HG03342 (cell line): ENCODE data around the gene CNTNAP1.
"Not testable (repeated sequence)": the region's sequence is repeated elsewhere in the genome, so short reads cannot be mapped to it uniquely, and the experiment has no call there.

Experiments
- ATAC-seq: cut with Tn5 transposase; IDR thresholded peaks from one replicate; pipeline ENCODE4 v1.9.1; 2021; ENCODE audit warnings: mild to moderate bottlenecking, moderate library complexity; ENCODE audit not compliant: unreplicated experiment

Gene CNTNAP1

DNA sequence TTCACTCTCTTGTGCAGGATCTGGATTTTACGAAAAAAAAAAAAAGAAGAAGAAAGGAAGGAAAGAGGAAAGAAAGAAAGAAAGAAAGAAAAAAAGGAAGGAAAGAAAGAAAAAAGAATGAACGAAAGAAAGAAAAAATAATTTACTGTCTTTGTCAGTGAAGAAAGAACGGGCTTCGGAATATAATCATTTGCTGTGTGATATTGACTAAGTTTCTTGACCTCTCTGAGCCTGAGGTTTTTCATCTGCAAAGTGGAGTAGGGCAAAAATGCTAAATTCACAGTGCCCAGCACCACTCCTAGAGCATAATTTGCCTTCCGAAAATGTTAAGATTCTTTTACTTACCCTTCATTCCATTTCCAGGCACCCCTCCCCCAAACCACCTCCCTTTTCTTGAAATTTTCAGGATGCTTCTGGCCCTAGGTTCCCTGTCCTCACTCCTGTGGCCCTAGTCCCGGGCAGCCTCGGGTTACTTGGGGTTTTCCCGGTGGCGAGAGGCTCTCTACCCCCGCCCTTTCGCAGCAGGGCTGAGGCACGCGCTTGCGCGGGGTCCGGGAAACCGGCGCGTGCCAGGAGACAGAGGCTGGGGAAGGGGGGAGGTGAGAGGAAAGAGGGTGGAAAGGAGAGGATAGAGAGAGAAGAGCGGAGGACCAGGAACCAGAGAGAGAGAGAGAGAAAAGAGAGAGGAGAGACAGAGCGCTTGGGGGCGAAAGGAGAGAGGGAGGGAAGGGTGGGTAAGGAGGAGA, at the start of gene CNTNAP1:
Gene CNTNAP1 (plus strand): TSS at position 556 of the 746 bp plus-strand sequence. CDS start 299 bp downstream, outside the sequence.
- ATAC-seq = no peak

DNA sequence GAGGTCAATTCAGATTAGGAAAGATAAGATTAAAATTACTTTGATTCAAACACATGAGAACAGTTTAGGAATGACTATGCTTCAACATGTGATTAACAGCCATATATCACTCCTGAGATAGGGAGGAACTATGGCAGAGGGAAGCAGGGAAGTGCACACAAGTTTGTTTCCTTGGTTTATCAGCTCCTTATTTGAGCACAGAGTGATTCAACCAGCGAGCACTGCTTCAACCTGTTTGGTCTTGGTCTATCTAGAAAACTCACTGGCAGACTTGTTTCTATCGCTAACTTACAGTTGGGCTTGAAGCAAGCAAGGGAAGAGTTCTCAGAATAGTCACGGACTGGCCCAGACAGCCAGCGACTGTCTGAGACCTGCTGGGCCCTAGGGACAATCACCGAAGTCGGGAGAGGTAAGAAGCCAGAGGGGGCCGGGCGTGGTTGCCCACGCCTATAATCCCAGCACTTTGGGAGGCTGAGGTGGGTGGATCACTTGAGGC, 49.3 kb upstream of the CNTNAP1 start:
- no peak for ATAC-seq

DNA sequence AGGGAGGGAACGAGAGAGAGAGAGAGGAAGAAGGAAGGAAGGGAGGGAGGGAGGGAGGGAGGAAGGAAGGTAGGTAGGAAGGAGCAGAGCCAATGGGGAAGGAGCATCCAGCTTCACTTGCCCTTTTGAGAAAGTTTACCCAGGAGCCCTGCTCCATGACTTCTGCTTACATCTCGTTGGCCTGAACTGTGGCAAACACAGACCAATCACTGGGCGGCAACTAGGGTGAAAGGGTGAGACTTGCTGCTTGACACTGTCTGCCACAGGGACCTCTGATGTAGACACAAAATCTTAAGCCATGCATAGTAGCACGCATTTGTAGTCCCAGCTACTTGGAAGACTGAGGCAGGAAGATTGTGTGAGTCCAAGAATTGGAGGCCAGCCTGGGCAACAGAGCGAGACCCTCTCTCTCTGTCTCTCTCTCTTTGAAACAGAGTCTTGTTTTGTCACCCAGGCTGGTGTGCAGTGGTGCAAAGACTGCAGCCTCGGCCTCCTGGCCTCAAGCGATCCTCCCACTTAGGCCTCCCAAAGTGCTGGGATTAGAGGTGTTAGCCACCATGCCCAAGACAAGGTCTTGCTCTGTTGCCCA, 42.7 kb upstream of the CNTNAP1 start:
- ATAC-seq = no peak

DNA sequence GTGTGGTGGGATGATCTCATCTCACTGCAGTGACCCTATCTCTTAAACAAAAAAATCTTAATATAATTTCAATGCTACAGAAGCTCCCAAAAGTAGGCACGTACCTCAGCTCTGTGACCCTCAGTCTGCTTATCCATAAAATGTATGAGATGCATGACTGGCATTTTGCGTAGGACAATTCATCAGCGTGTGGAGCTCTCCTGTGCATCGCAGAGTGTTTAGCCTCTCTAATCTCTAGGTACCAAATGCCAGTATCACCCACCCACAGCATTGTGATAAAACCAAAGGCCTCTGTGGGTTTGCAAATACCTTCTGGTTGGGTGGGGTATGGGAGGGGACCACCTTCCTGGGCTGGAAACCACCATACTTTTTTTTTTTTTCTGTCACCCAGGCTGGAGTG, 42.2 kb upstream of the CNTNAP1 start:
- ATAC-seq = no peak

DNA sequence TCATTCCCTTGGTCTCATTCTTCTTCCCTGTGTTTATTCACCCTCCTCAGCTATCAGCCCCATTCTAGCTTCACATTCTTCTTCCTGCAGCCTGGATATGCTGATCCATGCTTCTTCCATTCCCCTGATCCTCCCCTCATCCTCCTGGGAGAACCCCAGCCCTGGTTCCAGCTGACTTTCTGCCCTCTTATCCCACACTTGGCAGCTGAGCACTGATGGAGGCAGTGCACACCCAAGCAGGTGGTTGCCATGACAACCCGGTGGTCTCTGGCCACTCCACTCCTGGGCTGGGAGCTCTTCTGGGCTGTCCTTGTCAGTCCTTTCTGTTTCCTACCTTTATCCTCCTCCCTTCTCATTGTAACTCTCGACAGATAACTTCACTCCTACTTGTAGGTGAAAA, 40.0 kb upstream of the CNTNAP1 start:
- no peak for ATAC-seq

DNA sequence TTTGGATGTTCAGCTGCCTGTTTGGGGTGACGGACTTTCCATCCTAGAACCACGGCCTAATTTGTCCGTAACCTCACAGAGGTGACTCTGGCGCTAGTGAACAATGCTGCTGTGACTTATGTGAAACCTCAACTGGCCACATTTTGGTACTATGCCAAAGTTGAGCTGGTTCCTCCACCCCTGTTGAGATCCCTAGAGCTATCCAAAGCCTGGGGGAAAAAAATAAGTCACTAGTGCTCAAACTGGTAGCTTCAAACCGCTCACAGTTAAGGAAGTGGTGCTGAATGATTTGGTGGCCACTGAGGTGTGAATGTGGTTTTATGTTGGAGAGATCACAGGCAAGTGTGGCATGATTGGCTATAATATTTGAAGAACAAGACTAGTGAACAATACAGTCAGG, 34.6 kb upstream of the CNTNAP1 start:
- no peak for ATAC-seq

DNA sequence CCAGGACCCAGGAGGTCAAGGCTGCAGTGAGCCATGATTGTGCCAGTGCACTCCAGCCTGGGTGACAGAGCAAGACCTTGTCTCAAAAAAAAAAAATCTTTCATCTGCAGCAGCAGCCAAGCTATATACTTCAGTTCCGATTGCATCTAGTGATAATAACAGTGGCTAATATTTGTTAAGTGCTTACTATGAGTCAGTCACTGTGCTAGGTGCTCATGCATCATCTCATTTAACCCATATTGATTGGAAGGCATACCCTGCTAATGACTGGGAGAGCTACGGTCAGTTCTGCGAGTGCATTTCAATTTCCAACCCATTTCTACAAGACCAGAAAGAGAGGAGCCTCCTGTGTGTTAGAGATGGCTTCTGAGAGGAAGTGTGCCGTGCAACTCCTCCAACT, 30.9 kb upstream of the CNTNAP1 start:
- ATAC-seq = no peak

DNA sequence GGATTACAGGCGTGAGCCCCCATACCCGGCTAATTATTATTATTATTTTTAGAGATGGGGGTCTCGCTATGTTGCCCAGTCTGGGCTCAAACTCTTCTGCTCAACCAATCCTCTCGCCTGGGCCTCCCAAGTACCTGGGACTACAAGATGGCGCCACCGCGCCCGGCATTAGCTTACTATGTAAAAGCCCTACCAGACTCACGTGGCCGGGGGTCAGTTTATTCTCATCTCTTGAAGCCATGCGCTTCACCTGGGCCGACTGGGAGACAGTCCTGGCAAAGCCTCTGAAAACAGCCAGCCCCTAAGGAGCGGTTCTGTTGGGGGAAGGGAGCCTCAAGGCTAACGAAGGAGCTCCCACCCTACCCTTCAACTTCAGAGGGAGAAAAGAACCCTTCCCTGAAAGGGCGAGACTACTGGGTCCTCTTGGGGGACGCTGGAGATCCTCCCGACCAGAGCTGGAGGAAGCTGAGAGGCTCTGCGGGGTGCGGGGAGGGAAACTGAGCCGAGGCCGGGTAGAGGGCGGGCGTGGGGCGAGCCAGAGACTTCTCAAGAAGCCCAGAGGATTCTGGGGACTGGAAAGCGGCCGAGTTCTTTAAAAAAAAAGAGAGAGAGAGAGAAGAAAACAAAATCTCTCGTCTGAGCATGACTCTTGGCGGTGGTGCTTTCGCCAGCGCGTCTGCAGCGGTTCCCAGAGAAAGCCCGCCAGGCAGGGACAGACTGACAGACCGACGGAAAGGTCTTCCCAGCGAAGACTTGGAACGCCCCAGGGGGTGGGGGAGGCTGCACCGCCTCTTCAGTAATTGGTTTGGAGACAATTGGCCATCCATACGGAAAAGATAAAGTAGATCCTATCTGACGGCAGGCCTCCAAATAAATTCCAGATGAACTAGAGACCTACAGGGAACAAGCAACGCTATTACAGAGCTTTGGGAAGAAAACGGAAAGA, 28.9 kb upstream of the CNTNAP1 start:
- ATAC-seq = no peak

DNA sequence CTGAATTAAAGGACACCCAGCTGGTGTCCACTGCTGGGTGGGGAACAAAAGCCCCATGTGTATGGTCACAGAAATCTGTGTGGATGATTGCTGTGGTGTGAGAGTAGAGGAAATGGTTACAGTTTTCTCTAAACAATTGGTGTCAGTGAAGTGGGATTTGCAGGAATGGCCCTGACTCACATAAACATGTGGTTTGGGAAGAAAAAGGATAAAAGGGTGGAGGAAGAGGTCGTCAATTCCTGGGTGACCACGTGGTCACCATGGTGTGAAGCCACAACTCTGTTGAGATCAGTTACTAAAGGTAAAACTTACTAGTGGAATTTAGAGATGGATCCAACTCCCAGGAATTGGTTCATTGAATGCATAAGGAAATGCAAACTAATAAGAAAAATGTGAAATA, 26.8 kb upstream of the CNTNAP1 start:
- no peak for ATAC-seq

DNA sequence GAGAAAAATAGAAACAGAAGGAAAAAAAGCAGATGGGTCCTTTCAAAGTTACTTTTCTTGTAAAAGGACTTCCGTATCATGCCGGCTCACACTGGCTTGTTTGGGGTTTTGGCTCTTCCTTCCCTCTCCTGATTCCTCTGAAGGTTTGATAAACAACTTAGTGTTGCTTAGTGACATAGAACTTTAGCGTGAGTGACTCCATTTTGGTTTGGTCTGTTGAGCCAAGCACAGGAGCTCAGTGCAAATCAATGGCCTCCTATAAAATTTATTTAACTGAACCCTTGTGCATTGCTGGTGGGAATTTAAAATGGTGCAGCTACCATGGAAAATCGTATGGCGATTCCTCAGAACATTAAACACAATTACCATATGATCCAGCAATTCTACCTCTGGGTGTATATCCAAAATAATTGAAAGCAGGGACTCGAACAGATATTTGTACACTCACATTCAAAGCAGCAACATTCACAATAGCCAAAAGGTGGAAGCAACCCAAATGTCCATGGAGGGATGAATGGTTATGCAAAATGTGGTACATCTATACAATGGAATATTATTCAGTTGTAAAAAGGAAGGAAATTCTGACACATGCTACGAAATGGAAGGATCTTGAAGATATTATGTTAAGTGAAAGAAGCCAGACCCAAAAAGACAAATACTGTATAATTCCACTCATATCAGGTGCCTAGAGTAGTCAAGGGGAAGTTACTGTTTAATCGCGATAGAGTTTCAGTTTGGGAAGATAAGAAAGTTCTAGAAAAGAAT, 24.3 kb upstream of the CNTNAP1 start:
- no peak for ATAC-seq

DNA sequence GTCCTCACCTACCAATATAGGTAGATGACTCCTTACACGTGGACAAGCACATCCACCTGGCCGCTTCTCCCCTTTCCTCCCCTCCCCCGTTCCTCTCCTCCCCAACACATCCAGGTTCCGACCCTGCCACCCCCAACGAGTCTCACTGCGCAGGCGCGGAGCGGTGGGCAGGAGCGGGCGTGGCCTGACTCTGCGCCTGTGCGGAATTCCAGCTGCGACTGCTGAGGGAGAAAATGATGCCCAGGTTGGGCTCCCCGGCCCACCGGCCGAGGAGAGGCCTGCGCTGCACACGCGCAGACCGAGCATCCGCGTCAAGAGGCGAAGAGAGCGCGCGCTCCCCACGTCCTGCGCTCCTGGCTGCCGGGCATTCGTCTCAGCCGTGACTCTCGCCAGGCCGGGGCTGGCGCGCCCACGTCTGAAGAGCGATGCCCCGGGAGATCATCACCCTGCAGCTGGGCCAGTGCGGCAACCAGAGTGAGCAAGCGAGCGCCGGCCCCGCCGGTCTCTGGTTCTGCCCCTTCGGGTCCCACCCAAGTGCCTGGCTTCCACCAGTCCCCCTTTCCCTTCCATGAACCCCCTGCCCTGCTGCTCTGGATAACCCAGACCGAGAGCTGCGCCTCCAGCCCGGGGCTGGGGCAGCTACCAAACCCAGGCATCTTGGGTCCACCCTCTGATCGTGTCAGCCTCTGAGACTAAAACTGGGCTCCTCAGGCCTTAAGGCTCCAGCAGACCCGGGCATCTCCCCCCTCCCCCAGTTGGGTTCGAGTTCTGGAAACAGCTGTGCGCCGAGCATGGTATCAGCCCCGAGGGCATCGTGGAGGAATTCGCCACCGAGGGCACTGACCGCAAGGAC, 23.0 kb upstream of the CNTNAP1 start, which contains the start of gene TUBG2:
Gene TUBG2 (plus strand): TSS at position 206 of the 853 bp plus-strand sequence. CDS start 220 bp downstream, at position 426.
- ATAC-seq = no peak

DNA sequence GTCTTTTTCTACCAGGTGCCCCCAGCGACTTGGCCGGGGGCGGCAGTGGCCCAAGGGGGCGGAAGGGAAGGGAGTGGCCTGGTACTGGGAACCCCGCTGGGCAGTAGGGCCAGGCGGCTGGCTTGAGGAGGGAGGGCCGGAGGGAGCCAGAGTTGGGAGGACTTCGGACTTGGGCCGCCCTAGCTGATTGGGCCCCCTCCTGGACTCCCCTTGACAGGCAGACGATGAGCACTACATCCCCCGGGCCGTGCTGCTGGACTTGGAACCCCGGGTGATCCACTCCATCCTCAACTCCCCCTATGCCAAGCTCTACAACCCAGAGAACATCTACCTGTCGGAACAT, 22.4 kb upstream of the CNTNAP1 start:
- ATAC-seq = not testable (repeated sequence)

DNA sequence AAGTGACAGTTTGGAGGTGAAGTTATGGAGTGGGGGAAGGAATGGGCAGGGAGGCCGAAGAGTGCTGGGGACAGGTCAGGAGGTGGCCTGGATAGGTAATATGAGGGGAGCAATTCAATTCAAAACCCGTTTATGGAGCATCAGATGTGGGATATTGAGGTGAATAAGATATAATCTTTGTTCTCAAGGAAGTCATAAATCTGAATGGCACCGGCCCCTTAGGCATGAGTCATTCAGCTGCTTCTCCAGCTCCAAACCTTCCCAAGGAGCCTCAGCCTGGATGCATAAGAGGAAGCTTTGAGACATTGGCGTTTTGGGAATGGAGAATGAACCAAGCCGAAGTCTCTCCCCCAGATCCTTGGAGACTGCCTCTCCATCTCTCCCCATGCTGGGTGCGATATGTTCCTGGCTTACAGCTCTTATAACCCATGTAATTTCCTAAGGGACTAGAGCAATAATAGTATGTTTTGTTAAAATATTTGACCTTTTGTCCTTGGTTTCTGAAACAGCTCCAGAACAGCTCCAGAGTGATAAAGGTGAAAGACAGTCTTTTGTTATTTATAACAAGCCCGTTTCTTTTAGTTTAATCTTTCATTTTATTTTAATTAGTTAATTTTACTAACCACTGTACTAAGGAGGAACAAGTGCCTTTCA, 21.5 kb upstream of the CNTNAP1 start:
- ATAC-seq = no peak

DNA sequence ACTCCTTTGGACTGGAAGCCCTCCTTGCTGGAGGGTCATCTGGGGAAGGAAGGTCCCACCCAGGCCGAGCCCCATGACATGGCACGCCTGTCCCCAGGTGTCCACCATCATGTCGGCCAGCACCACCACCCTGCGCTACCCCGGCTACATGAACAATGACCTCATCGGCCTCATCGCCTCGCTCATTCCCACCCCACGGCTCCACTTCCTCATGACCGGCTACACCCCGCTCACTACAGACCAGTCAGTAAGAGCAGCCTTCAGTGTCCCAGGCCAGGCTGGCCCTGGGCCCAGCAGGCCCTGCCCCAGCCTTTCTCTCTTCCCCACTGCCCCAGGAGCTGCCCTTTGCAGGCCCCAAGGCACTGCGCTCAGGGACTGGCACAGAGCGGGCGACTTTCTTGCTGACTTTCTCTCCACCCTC, 16.7 kb upstream of the CNTNAP1 start:
- ATAC-seq = no peak

DNA sequence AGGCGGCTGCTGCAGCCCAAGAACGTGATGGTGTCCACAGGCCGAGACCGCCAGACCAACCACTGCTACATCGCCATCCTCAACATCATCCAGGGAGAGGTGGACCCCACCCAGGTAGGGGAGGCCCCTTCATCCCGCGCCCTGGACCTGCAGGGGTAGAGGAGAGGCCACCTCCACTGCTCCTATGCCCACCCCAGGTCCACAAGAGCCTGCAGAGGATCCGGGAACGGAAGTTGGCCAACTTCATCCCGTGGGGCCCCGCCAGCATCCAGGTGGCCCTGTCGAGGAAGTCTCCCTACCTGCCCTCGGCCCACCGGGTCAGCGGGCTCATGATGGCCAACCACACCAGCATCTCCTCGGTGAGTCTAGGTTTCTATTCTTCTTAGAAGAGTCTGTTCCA, 16.2 kb upstream of the CNTNAP1 start:
- not testable (repeated sequence) for ATAC-seq

DNA sequence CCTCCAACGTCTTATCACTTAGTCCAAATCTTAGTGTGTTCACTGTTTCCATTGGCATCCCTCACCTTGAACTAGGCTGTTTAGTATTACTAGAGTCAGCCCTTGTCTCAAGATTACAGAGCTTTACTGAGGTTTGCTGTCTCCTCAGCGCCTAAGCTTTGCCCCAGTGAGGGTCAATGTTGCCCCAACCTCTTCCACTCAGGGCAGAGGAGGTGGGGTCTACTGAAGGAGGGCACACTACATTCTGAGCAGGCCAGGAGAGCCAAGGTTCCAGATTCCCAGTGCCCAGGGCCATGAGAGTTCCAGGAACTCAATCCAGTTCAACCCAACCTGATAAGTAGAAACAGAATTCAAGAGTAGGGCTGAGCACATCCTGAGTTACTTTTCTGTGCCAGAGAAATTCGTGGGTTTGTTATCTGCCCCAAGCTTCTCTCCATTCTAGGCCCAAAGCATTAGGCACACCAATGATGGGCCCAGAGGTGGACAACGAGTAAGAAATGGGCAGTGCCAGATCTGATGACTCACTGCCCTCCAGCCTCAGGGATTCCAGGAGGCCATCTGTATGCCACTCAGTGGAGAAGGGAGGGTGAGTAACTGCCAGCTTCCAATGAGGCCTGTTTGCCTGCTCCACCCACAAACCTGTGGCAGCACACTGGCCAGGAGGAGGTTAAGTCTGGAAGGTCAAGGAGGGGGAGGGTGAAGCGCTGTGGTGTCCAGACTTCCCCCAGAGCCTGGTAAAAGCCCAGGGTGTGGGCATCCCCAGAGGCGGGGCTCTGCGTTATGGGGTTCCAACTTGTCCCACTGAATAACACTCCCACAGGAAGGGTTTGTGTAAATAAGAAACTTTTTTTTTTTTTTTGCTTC, 15.0 kb upstream of the CNTNAP1 start:
- no peak for ATAC-seq

DNA sequence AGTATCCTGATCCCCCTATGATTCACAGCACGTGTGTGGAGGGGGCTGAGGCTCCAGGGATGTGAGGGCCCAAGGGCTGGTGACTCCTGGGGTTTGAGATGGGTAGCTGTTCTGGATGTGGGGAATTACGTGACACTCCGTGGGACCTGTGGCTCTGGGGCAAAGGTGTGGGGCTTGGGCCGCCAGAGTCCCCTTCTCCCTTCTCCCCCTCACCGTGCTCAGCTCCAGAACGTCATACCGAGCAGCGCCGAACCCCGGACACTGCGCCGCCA, 12.7 kb upstream of the CNTNAP1 start:
- no peak for ATAC-seq

DNA sequence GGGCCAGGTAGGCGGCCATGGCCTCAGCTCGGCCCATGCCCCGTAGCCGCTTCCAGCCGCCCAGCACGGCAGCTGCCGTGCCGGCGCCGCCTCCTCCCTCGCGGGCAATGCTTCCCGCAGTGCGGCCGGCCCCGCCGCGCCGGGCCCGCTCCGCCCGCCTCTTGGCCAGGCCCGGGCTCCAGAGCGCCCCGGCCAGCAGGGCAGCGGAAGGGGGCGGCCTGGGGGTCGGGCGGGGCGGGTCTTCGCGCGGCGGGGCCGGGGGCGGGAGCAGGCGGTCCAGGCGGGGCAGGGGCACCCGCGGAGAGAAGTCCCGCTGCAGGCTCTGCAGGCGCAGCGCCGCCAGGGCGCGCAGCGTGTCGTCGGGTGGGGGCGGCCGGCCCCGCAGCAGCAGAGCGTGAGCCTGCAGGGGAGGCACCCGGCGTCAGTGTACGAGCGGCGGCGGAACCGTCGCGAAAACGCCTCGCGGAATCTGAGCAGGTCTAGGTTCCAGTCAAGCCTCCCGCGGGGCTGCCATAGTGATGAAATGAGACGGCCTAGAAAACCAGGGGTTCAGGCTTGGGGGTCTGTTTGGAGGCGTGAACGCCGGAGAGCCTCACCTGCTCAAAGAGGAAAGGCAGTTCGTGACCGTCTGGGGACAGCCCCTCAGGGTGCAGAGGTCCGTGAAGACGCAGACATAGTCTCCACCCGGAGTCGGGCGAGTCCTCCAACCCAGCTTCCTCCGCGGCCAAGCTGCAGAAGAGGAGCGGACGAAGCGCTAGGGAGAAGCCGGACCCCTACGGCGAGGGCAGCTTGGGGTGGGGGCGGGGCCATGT, 12.1 kb upstream of the CNTNAP1 start:
- no peak for ATAC-seq
